RCC 7860 (cell line): Measurements from ENCODE around the gene CHRNA10.

ENCODE experiments used
- DNase-seq: peaks from one replicate; pipeline ENCODE4 v3.0.0-alpha.2; 2015; ENCODE audit warnings: low spot score
- FAIRE-seq: peaks from 2 replicates; lab custom pipeline; 2012; peaks lifted over from hg19 to GRCh38; lab: Jason Lieb, UNC

The CHRNA10 gene

GRCh38 chr11:3637201-3637600 is 34.0 kb downstream of the CHRNA10 start:
- no peak for FAIRE-seq
- no peak for DNase-seq

GRCh38 chr11:3635641-3636375 is 35.4 kb downstream of the CHRNA10 start:
- DNase-seq (no peak), FAIRE-seq (no peak)

GRCh38 chr11:3632070-3632660 is 39.0 kb downstream of the CHRNA10 start:
- DNase-seq = no peak
- no peak for FAIRE-seq

GRCh38 chr11:3631331-3631730 is 39.9 kb downstream of the CHRNA10 start:
- DNase-seq (no peak), FAIRE-seq (no peak)

- DNase-seq (peak; percentile 96), FAIRE-seq (peak; percentile 92)
These were observed 43.9 kb downstream of the CHRNA10 start for GRCh38 chr11:3627291-3627690.

GRCh38 chr11:3626250-3626960 is 44.8 kb downstream of the CHRNA10 start:
- DNase-seq (no peak), FAIRE-seq (no peak)

GRCh38 chr11:3623767-3624458 is 47.3 kb downstream of the CHRNA10 start:
- DNase-seq = no peak
- FAIRE-seq = no peak

GRCh38 chr11:3623121-3623520 is 48.1 kb downstream of the CHRNA10 start:
- FAIRE-seq (no peak), DNase-seq (no peak)

GRCh38 chr11:3622521-3622920 is 48.7 kb downstream of the CHRNA10 start:
- FAIRE-seq = no peak

GRCh38 chr11:3617990-3618389 is 53.2 kb downstream of the CHRNA10 start:
- FAIRE-seq (no peak), DNase-seq (no peak)

More at GRCh38 chr11:3622521-3622920, 48.7 kb downstream of the CHRNA10 start:
- DNase-seq = no peak

- DNase-seq (no peak), FAIRE-seq (no peak)
These were observed 54.3 kb downstream of the CHRNA10 start for GRCh38 chr11:3616721-3617460.

GRCh38 chr11:3615998-3616397 is 55.2 kb downstream of the CHRNA10 start:
- FAIRE-seq (no peak), DNase-seq (no peak)
